HG02763 (cell line): ENCODE measurements around the gene WDR81.
A peak's percentile ranks its signal among the peaks of the same experiment; 100 is the strongest.
"Not testable (repeated sequence)": the region's sequence is repeated elsewhere in the genome, so short reads cannot be mapped to it uniquely, and the experiment has no call there.

Experiments used
- ATAC-seq: cut with Tn5 transposase; IDR thresholded peaks from one replicate; pipeline ENCODE4 v1.9.1; 2021; ENCODE audit warnings: mild to moderate bottlenecking, moderate library complexity; ENCODE audit not compliant: unreplicated experiment

WDR81 gene

GRCh38 chr17:1724351-1724868 is at the start of gene WDR81:
Gene WDR81, plus strand, starts transcription at chr17:1724704. Its CDS starts 256 bp downstream, at chr17:1724960.
- peak; percentile 61 for ATAC-seq

GRCh38 chr17:1676401-1676800 is 48.1 kb upstream of the WDR81 start:
- ATAC-seq: no peak

- no peak for ATAC-seq
These were observed 41.0 kb upstream of the WDR81 start for GRCh38 chr17:1683459-1683858.

GRCh38 chr17:1684378-1685189 is 39.9 kb upstream of the WDR81 start, which contains the start of gene PRPF8:
Gene PRPF8, minus strand, starts transcription at chr17:1684867. Its CDS starts 296 bp downstream, at chr17:1684571.
- ATAC-seq: peak; percentile 98

GRCh38 chr17:1686086-1686485 is 38.4 kb upstream of the WDR81 start:
- ATAC-seq: no peak

GRCh38 chr17:1688405-1688804 is 36.1 kb upstream of the WDR81 start:
- not testable (repeated sequence) for ATAC-seq

- ATAC-seq: no peak
These were observed 33.8 kb upstream of the WDR81 start for GRCh38 chr17:1690544-1691221.

GRCh38 chr17:1693339-1693738 is 31.2 kb upstream of the WDR81 start:
- ATAC-seq: no peak

- no peak for ATAC-seq
These were observed 29.1 kb upstream of the WDR81 start for GRCh38 chr17:1695365-1695764.

- ATAC-seq: no peak
These were observed 26.8 kb upstream of the WDR81 start for GRCh38 chr17:1697681-1698080.

- not testable (repeated sequence) for ATAC-seq
These were observed 24.6 kb upstream of the WDR81 start for GRCh38 chr17:1699891-1700290.

- ATAC-seq: no peak
These were observed 21.4 kb upstream of the WDR81 start for GRCh38 chr17:1703063-1703462.

- ATAC-seq: no peak
These were observed 19.5 kb upstream of the WDR81 start for GRCh38 chr17:1705004-1705403.

- no peak for ATAC-seq
These were observed 17.4 kb upstream of the WDR81 start for GRCh38 chr17:1707107-1707506.

- ATAC-seq: not testable (repeated sequence)
These were observed 15.6 kb upstream of the WDR81 start for GRCh38 chr17:1708791-1709346.

GRCh38 chr17:1709403-1709951 is 15.0 kb upstream of the WDR81 start:
- no peak for ATAC-seq

- no peak for ATAC-seq
These were observed 14.3 kb upstream of the WDR81 start, which contains the start of gene TLCD2 for GRCh38 chr17:1709971-1710806. Gene TLCD2, minus strand, starts transcription at chr17:1710377. Its CDS starts 135 bp downstream, at chr17:1710242.

GRCh38 chr17:1710807-1711553 is 13.5 kb upstream of the WDR81 start:
- no peak for ATAC-seq

GRCh38 chr17:1711804-1712203 is 12.7 kb upstream of the WDR81 start:
- no peak for ATAC-seq

GRCh38 chr17:1712271-1712670 is 12.2 kb upstream of the WDR81 start:
- ATAC-seq: no peak
